ENCODE data around the gene COLEC12.

COLEC12 gene

GRCh38 chr18:500632-501405 is at the start of gene COLEC12:
Gene COLEC12 (minus strand): TSS chr18:500701. CDS start chr18:500514, 187 bp downstream.
- no peak for DNase-seq (ENCODE audit: low spot score)

GRCh38 chr18:549967-550366 is 49.5 kb upstream of the COLEC12 start:
- no peak for DNase-seq (ENCODE audit: low spot score)

GRCh38 chr18:543447-544078 is 43.1 kb upstream of the COLEC12 start:
- DNase-seq (ENCODE audit: low spot score), result no peak

- no peak for DNase-seq (ENCODE audit: low spot score)
Measured at GRCh38 chr18:533995-534601, 33.6 kb upstream of the COLEC12 start.

GRCh38 chr18:532632-533031 is 32.1 kb upstream of the COLEC12 start:
- no peak for DNase-seq (ENCODE audit: low spot score)

GRCh38 chr18:532018-532417 is 31.5 kb upstream of the COLEC12 start:
- no peak for DNase-seq (ENCODE audit: low spot score)

GRCh38 chr18:527146-527545 is 26.6 kb upstream of the COLEC12 start:
- DNase-seq (ENCODE audit: low spot score), result no peak

- no peak for DNase-seq (ENCODE audit: low spot score)
Measured at GRCh38 chr18:526681-527080, 26.2 kb upstream of the COLEC12 start.

- DNase-seq (ENCODE audit: low spot score), result no peak
Measured at GRCh38 chr18:525036-525797, 24.7 kb upstream of the COLEC12 start.

- DNase-seq (ENCODE audit: low spot score), result no peak
Measured at GRCh38 chr18:524466-524865, 24.0 kb upstream of the COLEC12 start.

GRCh38 chr18:523561-523960 is 23.1 kb upstream of the COLEC12 start:
- no peak for DNase-seq (ENCODE audit: low spot score)

- DNase-seq (ENCODE audit: low spot score), result no peak
Measured at GRCh38 chr18:519019-519879, 18.7 kb upstream of the COLEC12 start.

- no peak for DNase-seq (ENCODE audit: low spot score)
Measured at GRCh38 chr18:518081-518480, 17.6 kb upstream of the COLEC12 start.

- DNase-seq (ENCODE audit: low spot score), result no peak
Measured at GRCh38 chr18:515838-516237, 15.3 kb upstream of the COLEC12 start.

GRCh38 chr18:515156-515815 is 14.8 kb upstream of the COLEC12 start:
- DNase-seq (ENCODE audit: low spot score), result no peak

- no peak for DNase-seq (ENCODE audit: low spot score)
Measured at GRCh38 chr18:513826-514530, 13.5 kb upstream of the COLEC12 start.

- no peak for DNase-seq (ENCODE audit: low spot score)
Measured at GRCh38 chr18:512957-513356, 12.5 kb upstream of the COLEC12 start.

- DNase-seq (ENCODE audit: low spot score), result no peak
Measured at GRCh38 chr18:508835-509234, 8.3 kb upstream of the COLEC12 start.

- DNase-seq (ENCODE audit: low spot score), result no peak
Measured at GRCh38 chr18:507636-508035, 7.1 kb upstream of the COLEC12 start.

GRCh38 chr18:506801-507200 is 6.3 kb upstream of the COLEC12 start:
- no peak for DNase-seq (ENCODE audit: low spot score)

Measured in putamen (tissue), 1 donor.